HUDEP-2 (cell line): ENCODE results near the gene RASGRP2.

Experiments used
- DNase-seq, 76 experiments: peaks; one replicate each; lab custom pipeline; 2025; ENCODE audit not compliant: unreplicated experiment in 76 of 76; lab: John Stamatoyannopoulos, UW

Gene RASGRP2

GRCh38 chr11:64758330-64759079 lies 14.6 kb upstream of the RASGRP2 start:
- DNase-seq = no peak

- DNase-seq = no peak
Measured at GRCh38 chr11:64757549-64758329, 13.8 kb upstream of the RASGRP2 start.

DNA sequence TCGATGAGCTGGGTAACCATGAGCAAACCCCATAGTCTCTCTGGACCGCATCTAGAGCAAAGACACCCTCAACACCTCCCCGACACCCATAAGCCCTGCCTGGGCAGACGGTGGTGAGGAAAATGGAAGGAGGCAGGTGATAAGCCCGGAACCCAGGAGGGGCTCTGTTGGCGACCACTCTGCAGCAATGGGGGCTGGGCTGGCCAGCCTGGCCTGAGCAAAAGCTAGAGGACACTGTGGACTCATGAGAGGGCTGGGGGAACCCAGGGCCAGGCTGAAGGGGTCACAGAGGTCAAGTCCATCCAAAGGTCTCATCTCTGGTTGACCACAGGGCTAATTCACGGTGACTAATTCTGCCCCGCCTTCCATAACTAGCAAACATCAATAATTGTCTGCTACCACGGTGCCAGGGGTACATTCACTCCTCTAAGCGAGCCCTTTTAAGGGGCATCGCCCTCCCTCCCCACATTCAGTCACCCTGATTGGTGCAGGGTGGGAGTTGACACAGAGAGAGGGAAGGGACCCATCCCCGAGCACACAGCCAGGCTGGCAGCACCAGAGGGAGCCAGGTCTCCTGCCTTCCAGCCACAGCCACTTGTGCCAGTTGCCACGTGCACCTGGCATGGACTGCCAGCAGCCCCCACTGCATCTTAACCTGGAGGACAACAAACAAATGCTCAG lies 11.9 kb upstream of the RASGRP2 start:
- no peak for DNase-seq

GRCh38 chr11:64754919-64755662 lies 11.1 kb upstream of the RASGRP2 start:
- no peak for DNase-seq

- DNase-seq = no peak
Measured at GRCh38 chr11:64754124-64754918, 10.4 kb upstream of the RASGRP2 start.

- no peak for DNase-seq
Measured at GRCh38 chr11:64753380-64754123, 9.6 kb upstream of the RASGRP2 start.

GRCh38 chr11:64753019-64753379 lies 9.1 kb upstream of the RASGRP2 start:
- DNase-seq = no peak

DNA sequence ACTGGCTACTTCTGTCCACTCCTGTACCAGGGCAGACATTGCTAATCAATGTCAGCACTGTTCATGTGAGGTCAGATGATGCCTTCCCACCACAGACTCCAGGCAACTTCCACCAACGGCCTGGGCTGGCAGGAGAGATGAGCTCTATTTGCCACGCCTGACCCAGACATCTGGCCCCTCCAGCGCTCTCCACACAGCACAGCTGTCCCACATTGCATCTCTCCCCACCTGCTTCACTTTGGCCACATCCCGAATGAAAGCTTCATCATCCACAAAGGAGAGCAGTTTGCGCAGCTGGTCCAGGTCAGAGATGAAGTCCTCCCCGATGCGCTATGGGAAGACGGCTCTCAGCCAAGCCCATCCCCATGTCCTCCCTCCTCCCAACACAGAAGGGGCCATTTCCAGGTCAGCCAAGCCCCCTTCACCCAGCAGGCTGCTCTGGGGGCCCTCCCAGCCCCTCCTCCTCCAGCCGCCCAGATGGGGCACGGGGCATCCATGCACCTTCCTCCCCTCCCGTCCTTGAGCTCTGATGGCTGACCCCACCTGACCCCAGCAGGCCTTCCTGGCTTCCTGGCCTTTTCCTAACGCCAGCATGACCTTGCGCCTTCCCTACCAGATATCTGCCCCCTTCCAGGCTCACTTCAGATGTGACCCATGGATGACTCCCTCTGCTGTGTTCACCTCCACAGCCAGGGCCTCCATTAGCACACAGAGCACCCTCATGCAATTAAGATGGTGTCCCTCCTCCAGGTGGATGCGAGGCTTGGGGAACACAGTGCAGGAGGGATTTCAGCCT lies 8.4 kb upstream of the RASGRP2 start:
- no peak for DNase-seq

- DNase-seq = no peak
Measured at GRCh38 chr11:64751580-64751979, 7.6 kb upstream of the RASGRP2 start.

GRCh38 chr11:64751136-64751535 lies 7.2 kb upstream of the RASGRP2 start:
- no peak for DNase-seq

GRCh38 chr11:64750361-64751054 lies 6.6 kb upstream of the RASGRP2 start:
- no peak for DNase-seq

- DNase-seq = no peak
Measured at GRCh38 chr11:64747961-64748665, 4.2 kb upstream of the RASGRP2 start.

DNA sequence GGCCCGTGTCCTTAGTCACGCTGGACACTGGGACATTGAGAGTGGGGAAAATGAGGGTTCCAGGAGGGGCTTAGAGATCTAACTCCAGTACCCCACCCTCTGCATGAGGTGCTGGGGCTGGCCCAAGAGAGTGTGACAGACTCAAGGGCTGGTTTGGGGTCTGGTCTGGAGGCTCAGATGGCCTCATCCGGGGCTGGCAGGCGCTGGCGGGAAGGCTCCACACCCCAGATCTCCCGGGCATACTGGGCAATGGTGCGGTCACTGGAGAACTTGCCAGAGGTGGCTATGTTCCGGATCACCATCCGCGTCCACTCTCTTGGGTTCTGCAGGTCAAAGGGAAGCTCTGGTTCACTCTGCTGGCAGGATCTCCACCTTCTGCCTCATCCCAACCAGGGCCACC lies 2.5 kb upstream of the RASGRP2 start:
- DNase-seq = no peak

- peak in 1 of 76 experiments; percentile 13 for DNase-seq
Measured at GRCh38 chr11:64745521-64746328, 1.8 kb upstream of the RASGRP2 start.

DNA sequence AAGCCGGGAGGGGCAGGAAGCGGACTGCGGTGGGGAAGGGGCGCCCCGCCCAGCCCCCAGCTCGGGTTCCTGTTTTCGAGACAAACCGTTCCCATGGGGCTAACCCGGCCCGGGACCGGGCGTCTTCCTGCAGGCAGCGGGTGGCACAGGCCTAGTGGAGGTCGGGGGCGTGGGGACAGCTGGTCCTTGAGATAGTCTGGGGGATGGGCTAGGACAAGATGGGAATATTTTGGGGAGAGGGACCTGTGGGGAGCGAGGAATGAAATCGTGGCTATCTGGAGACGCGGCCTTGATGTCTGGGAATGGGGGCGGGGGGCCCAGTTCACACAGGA lies 1.2 kb upstream of the RASGRP2 start:
- peak in 3 of 76 experiments; percentile 6 to 15 (median 11) for DNase-seq

DNA sequence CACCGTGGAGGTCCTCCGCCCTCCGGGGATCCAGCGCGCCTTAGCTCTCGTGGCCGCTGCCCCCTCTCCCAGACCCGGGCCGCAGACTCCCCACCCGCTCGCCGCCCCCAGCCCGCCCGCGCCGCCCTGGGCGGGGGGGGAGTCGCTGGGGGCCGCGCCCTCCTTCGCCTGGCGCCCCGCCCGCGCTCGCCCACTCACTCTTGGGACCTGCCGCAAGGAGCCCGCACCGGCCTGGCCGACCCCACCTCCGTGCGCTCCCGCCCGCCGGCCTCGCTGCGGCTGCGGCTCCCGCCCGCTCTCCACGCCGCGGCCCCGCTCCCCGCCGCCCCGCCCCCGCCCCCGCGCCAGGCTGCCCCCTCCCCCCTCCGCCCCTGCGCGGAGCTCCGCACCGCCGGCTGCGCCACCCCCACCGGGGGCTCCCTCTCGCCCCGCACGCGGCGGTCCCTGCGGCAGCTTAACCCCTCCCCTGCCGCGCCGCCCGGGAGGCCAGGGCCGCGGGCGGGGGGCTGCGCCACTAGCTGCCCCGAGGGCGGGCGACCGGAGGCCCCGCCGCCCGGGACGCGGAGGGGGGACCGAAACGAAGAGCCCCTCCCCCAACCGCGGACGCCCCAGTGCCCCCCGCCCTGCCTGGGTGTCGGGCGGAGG lies 724 bp upstream of the RASGRP2 start:
- peak in 2 of 76 experiments; percentile 21 to 23 for DNase-seq
